PFSK-1 (cell line): Measurements from ENCODE around the gene NUDT6.

Experiments used
- FOXP2 ChIP-seq: optimal IDR thresholded peaks from 2 replicates; pipeline ENCODE3; 2011; ENCODE audit warnings: borderline replicate concordance, control low read depth, inconsistent platforms; ENCODE audit not compliant: insufficient read depth; ENCODE audit errors: extremely low read length, extremely low read depth
- POLR2AphosphoS5 ChIP-seq: IDR thresholded peaks from 2 replicates; pipeline ENCODE4 v1.6.1; 2012; ENCODE audit warnings: low read depth, mild to moderate bottlenecking, control low read depth, low read length, moderate library complexity
- REST ChIP-seq, 2 experiments: IDR thresholded peaks; 2 replicates each; pipeline versions ENCODE4 v1.6.1 to v1.8.0; 2011 to 2012; ENCODE audit warnings: low read depth in 2 of 2, low read length in 2 of 2, control low read depth in 1 of 2, inconsistent platforms in 1 of 2, mild to moderate bottlenecking in 1 of 2, moderate library complexity in 1 of 2; ENCODE audit not compliant: insufficient read depth in 1 of 2
- SIN3A ChIP-seq: IDR thresholded peaks from 2 replicates; pipeline ENCODE4 v1.6.1; 2012; ENCODE audit warnings: mild to moderate bottlenecking, low read length, moderate library complexity, borderline replicate concordance; ENCODE audit not compliant: insufficient read depth
- TAF1 ChIP-seq: IDR thresholded peaks from 2 replicates; pipeline ENCODE4 v1.6.1; 2012; ENCODE audit warnings: low read length, control low read depth, borderline replicate concordance; ENCODE audit not compliant: insufficient read depth

NUDT6 gene

GRCh38 chr4:122876456-122876855 lies 45.9 kb downstream of the NUDT6 start:
- TF ChIP-seq REST (IDR thresholded peaks at IDR 0.05; ENCODE audit: insufficient read depth in 1 of 2, low read depth in 2 of 2, low read length in 2 of 2) (no peak), SIN3A (no peak), TAF1 (no peak), FOXP2 (no peak)

GRCh38 chr4:122875949-122876348 lies 46.4 kb downstream of the NUDT6 start:
- TF ChIP-seq REST (IDR thresholded peaks at IDR 0.05; ENCODE audit: insufficient read depth in 1 of 2, low read depth in 2 of 2, low read length in 2 of 2), result no peak
- no peak for TF ChIP-seq FOXP2
- TF ChIP-seq SIN3A, result no peak
- TF ChIP-seq POLR2AphosphoS5, result no peak

- no peak for TF ChIP-seq TAF1
- no peak for TF ChIP-seq SIN3A
- TF ChIP-seq REST (IDR thresholded peaks at IDR 0.05; ENCODE audit: insufficient read depth in 1 of 2, low read depth in 2 of 2, low read length in 2 of 2), result no peak
- TF ChIP-seq POLR2AphosphoS5, result no peak
- TF ChIP-seq FOXP2, result no peak
Observed at GRCh38 chr4:122873821-122874593, 48.4 kb downstream of the NUDT6 start.

GRCh38 chr4:122873146-122873545 lies 49.3 kb downstream of the NUDT6 start:
- TF ChIP-seq TAF1 (no peak), POLR2AphosphoS5 (no peak), FOXP2 (no peak), SIN3A (no peak), REST (IDR thresholded peaks at IDR 0.05; ENCODE audit: insufficient read depth in 1 of 2, low read depth in 2 of 2, low read length in 2 of 2) (no peak)

- TF ChIP-seq POLR2AphosphoS5, result no peak
- no peak for TF ChIP-seq SIN3A
- TF ChIP-seq TAF1, result no peak
- TF ChIP-seq FOXP2, result no peak
Observed at GRCh38 chr4:122865425-122865824, 57.0 kb downstream of the NUDT6 start.
